ENCODE data around the gene SMAD6. TPM values are rescaled to one million over a fixed set of nuclear protein-coding genes. Genes with fewer than 3 reads are reported as not detected.

Gene SMAD6
- total and polyA plus RNA-seq, 9 donors = 3.8 to 20.3 (median 13.9) TPM

DNA sequence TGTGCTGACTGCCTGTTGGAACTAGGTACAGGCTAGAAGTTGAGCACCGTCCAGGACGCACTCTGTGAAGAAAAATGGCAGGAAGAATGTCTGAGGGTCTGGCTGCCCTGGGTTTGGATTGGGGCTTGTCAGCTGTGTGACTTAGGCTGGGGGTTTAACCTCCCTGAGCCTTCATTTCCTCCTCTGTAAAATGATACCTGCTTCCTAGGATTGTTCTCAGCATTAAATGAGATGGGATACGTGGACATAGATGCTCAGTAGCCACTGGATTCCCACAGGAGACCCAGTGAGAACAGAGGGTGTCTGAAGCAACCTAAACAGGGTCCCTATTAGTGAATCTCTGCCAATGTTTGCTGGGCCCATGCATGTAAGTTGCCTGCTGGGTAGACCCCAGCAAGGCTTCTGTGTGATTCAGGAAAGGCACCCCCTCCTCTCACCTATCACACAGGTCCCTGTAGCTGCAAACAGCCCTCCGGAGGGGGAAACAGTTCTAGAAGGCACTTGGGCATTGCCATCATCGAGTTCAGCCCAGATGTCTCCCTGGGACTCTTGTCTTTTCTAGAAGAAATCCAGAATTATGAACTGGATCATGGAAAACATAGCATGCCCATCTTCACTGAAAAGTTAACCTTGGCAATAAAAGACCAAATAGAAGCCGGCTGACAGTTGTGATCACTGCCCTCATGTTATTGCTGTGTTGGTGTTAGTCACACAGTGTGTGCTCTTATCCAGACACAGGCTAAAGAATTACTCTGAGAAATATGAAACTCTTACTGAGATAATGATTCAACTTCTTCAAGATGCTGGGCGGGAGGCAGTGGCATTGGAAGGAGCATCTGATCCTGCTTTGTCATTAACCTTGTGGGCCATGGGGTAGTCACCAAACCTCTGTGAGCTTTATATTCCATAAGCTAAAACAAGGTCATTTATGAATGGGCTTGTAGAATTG is 64.5 kb downstream of the SMAD6 start:
- H3K4me1 ChIP-seq (ENCODE audit: insufficient read depth) = peaks cover 32% of the 10 kb centered on the region
- 75 to 85% (median 77%) methylated on average over 7 of the region's 7 CpGs for WGBS, 3 donors
- intact Hi-C loops (cut with DNase I) = no loop called here
- H3K36me3 ChIP-seq = no peaks in the 10 kb centered on the region
- no peak for DNase-seq
- H3K27me3 ChIP-seq = no peaks in the 10 kb centered on the region
- no peak for TF ChIP-seq EP300 (IDR thresholded peaks at IDR 0.05)
- TF ChIP-seq, protein P1, sequence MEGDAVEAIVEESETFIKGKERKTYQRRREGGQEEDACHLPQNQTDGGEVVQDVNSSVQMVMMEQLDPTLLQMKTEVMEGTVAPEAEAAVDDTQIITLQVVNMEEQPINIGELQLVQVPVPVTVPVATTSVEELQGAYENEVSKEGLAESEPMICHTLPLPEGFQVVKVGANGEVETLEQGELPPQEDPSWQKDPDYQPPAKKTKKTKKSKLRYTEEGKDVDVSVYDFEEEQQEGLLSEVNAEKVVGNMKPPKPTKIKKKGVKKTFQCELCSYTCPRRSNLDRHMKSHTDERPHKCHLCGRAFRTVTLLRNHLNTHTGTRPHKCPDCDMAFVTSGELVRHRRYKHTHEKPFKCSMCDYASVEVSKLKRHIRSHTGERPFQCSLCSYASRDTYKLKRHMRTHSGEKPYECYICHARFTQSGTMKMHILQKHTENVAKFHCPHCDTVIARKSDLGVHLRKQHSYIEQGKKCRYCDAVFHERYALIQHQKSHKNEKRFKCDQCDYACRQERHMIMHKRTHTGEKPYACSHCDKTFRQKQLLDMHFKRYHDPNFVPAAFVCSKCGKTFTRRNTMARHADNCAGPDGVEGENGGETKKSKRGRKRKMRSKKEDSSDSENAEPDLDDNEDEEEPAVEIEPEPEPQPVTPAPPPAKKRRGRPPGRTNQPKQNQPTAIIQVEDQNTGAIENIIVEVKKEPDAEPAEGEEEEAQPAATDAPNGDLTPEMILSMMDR (IDR thresholded peaks at IDR 0.05) = no peak
- no peak for TF ChIP-seq POLR2A (IDR thresholded peaks at IDR 0.05)
- no peaks in the 10 kb centered on the region for H3K9me3 ChIP-seq
- no peak overlapping the region for H3K27ac ChIP-seq
- no peak overlapping the region for H3K4me3 ChIP-seq

DNA sequence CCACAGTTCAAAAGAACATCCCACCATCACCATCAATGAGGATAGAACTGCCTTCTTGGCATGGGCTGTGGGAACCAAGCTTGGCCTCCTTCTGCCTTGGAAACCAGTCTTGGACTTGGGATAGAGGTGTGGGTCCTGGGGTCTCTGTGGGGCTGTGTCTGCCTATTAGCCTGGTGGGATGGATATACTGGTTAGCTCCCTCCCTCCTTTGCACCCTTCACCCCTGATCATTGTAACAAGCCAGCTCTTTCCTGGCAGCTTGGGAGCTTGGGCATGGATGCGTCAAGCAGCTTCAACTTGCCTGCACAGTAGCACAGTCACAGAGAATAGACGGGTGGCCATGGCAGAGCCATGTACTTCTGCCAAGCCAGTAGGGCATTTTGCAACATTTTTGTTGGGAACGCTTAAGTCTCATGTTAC is 65.2 kb downstream of the SMAD6 start:
- H3K36me3 ChIP-seq = no peaks in the 10 kb centered on the region
- no peak overlapping the region for H3K4me3 ChIP-seq
- 92 to 98% (median 97%) methylated on average over 3 of the region's 3 CpGs for WGBS, 3 donors
- H3K9me3 ChIP-seq = no peaks in the 10 kb centered on the region
- peaks cover 25% of the 10 kb centered on the region for H3K4me1 ChIP-seq (ENCODE audit: insufficient read depth)
- H3K27me3 ChIP-seq = no peaks in the 10 kb centered on the region
- intact Hi-C loops (cut with DNase I) = no loop called here
- DNase-seq = peak in 1 of 5 donors; percentile 14
- H3K27ac ChIP-seq = no peak overlapping the region
- TF ChIP-seq, protein P1 (IDR thresholded peaks at IDR 0.05) = no peak
- TF ChIP-seq EP300 (IDR thresholded peaks at IDR 0.05) = no peak
- TF ChIP-seq POLR2A (IDR thresholded peaks at IDR 0.05) = no peak

DNA sequence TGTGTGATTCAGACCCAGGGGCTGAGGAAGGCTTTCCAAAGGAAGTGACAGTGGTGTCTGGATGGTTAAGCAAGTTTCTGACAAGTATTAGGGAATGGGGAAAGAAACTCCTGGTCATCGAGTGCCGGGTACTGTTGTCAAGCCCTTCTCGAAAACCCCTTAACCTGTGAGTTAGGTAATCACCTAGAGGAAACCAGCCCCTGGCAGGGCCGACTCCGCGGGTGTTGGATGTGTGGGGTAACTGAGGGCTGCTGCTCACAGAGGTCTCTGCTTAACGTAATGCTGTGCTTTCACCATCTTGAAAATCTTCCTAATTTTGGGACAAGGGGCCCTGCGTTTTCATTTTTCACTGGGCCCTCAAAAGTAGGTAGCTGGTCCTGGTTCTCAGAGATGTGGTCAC is 67.0 kb downstream of the SMAD6 start:
- TF ChIP-seq, protein P1 (IDR thresholded peaks at IDR 0.05) = no peak
- TF ChIP-seq EP300 (IDR thresholded peaks at IDR 0.05) (no peak), POLR2A (IDR thresholded peaks at IDR 0.05) (no peak)
- Histone ChIP-seq H3K9me3 (no peaks in the 10 kb centered on the region), H3K36me3 (no peaks in the 10 kb centered on the region), H3K27ac (no peak overlapping the region), H3K4me1 (ENCODE audit: insufficient read depth) (peaks cover 15% of the 10 kb centered on the region), H3K4me3 (no peak overlapping the region), H3K27me3 (no peaks in the 10 kb centered on the region)
- WGBS, 3 donors = 95 to 97% (median 95%) methylated on average over 8 of the region's 8 CpGs
- intact Hi-C loops (cut with DNase I) = no loop called here
- peak in 2 of 5 donors; percentile 14 to 21 for DNase-seq

DNA sequence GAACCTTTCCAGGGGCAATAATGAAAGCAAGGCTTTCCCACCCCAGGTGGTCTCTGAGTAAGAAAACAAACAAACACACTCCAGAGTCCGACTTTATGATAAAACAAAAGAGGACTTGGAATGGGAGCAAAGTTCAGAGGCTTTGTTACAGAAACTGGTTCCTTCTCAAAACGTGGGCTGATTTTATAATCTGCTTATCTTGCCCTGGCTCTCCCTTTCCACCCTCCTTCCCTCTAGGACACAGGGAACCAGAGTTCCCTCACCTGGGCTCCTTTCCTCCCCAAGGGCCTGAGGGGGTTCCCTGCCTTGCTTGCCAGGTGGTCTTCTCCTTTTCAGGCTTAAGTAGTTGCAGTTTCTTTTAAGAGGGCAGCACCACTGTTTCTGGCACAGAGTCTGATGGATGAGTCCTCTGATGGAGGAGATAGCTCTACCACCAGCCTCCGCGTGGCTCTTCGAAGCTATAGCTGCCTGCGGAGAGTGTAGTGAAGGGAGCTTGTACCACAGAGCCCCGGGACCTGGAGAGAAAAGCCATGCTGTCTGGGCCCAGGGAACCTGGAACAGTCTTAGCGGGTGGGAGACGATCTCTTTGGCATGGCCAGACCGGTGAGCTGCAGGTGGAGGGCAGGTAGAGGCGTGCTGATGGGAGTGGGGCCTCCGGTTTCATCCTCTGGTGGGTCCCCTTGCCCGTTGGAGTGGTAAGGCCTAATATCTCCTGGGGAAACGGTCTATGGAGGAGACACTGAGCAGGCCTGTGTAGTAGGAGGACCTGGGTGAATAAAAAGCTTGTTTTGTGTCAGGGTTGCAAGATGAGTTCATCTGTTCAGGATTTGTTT is 68.7 kb downstream of the SMAD6 start:
- Histone ChIP-seq H3K4me3 (no peak overlapping the region), H3K27me3 (no peaks in the 10 kb centered on the region), H3K9me3 (no peaks in the 10 kb centered on the region), H3K27ac (peak overlapping the region; percentile 8 to 36), H3K36me3 (no peaks in the 10 kb centered on the region), H3K4me1 (ENCODE audit: insufficient read depth) (peaks cover 20% of the 10 kb centered on the region)
- WGBS, 3 donors = 67 to 79% (median 75%) methylated on average over 14 of the region's 14 CpGs
- TF ChIP-seq, protein P1 (IDR thresholded peaks at IDR 0.05) = no peak
- TF ChIP-seq EP300 (IDR thresholded peaks at IDR 0.05) (no peak), POLR2A (IDR thresholded peaks at IDR 0.05) (no peak)
- DNase-seq = no peak
- intact Hi-C loops (cut with DNase I) = loop anchor here (5.0 kb wide), 7 partner anchors 33 to 158 kb away; partner anchors contain the start of gene SMAD6 (in 1 of the 4)
